Keratinocyte (primary cell): ENCODE measurements around the gene FLNC.

Experiments used
- CTCF ChIP-seq, 3 experiments: IDR thresholded peaks in 1 of 3; conservative IDR thresholded peaks in 1 of 3; optimal IDR thresholded peaks in 1 of 3; 2 replicates in 2 of 3; 3 replicates in 1 of 3; pipeline versions ENCODE3 to v1.5.1; 2011; ENCODE audit warnings: low read length in 3 of 3, mild to moderate bottlenecking in 3 of 3, moderate library complexity in 2 of 3, control low read depth in 1 of 3, inconsistent platforms in 1 of 3; ENCODE audit not compliant: insufficient read depth in 2 of 3; ENCODE audit errors: extremely low read depth in 1 of 3
- EZH2 ChIP-seq: IDR thresholded peaks from one replicate; pipeline ENCODE4 v1.6.1; 2012; ENCODE audit warnings: inconsistent platforms, mild to moderate bottlenecking, low read length, moderate library complexity

GRCh38 chr7:128876586-128876977, 46.4 kb downstream of the FLNC start:
- no peak for TF ChIP-seq CTCF (optimal IDR thresholded peaks at IDR 0.05 in 1 of 3, IDR thresholded peaks at IDR 0.05 in 1 of 3, conservative IDR thresholded peaks at IDR 0.05 in 1 of 3; ENCODE audit: extremely low read depth in 1 of 3, insufficient read depth in 2 of 3, low read length in 3 of 3)
- no peak for TF ChIP-seq EZH2
